CD4-positive, alpha-beta T cell treated with Interleukin-1 beta for 1 hour (primary cell): ENCODE results near the gene TRMT61A.
A peak's percentile ranks its signal among the peaks of the same experiment; 100 is the strongest.

Source experiments
- DNase-seq, 2 donors: peaks; one replicate each; pipeline ENCODE4 v3.0.0-alpha.2; 2020 to 2022

TRMT61A gene

GRCh38 chr14:103535891-103536565 is 7.0 kb downstream of the TRMT61A start:
- no peak for DNase-seq

GRCh38 chr14:103536693-103537092 is 7.7 kb downstream of the TRMT61A start:
- no peak for DNase-seq

- DNase-seq, result no peak
Observed at GRCh38 chr14:103537175-103537990, 8.4 kb downstream of the TRMT61A start.

GRCh38 chr14:103538291-103539055 is 9.5 kb downstream of the TRMT61A start:
- DNase-seq, result no peak

GRCh38 chr14:103539056-103539825 is 10.2 kb downstream of the TRMT61A start:
- no peak for DNase-seq

- DNase-seq, result no peak
Observed at GRCh38 chr14:103540821-103541708, 12.1 kb downstream of the TRMT61A start.

- no peak for DNase-seq
Observed at GRCh38 chr14:103541709-103542604, 13.0 kb downstream of the TRMT61A start.

- no peak for DNase-seq
Observed at GRCh38 chr14:103542605-103543088, 13.7 kb downstream of the TRMT61A start.

GRCh38 chr14:103543140-103543539 is 14.1 kb downstream of the TRMT61A start:
- no peak for DNase-seq

- no peak for DNase-seq
Observed at GRCh38 chr14:103543721-103544387, 14.9 kb downstream of the TRMT61A start.

- no peak for DNase-seq
Observed at GRCh38 chr14:103544388-103545218, 15.6 kb downstream of the TRMT61A start.

- no peak for DNase-seq
Observed at GRCh38 chr14:103545219-103545914, 16.4 kb downstream of the TRMT61A start.

- DNase-seq, result no peak
Observed at GRCh38 chr14:103545915-103546651, 17.1 kb downstream of the TRMT61A start.

- peak; percentile 72 to 79 for DNase-seq
Observed at GRCh38 chr14:103546652-103547454, 17.9 kb downstream of the TRMT61A start.

- DNase-seq, result no peak
Observed at GRCh38 chr14:103547455-103547940, 18.5 kb downstream of the TRMT61A start.

- DNase-seq, result no peak
Observed at GRCh38 chr14:103547941-103548462, 19.0 kb downstream of the TRMT61A start.
